Sigmoid colon (tissue), 4 donors: ENCODE measurements around the gene QRFPR.

Source experiments
- EP300 ChIP-seq, 4 donors: sonication (generic); formaldehyde crosslinking; IDR thresholded peaks; one replicate each; pipeline ENCODE4 v1.6.1; 2017; ENCODE audit warnings: antibody characterized with exemption in 4 of 4
- POLR2A ChIP-seq, 2 donors: fragments of 450-650 bp; IDR thresholded peaks; one replicate each; pipeline ENCODE4 v1.6.1; 2016; ENCODE audit warnings: antibody characterized with exemption in 2 of 2, mild to moderate bottlenecking in 2 of 2, moderate library complexity in 2 of 2
- POLR2AphosphoS5 ChIP-seq, 4 donors: sonication (generic); formaldehyde crosslinking; IDR thresholded peaks; one replicate each; pipeline ENCODE4 v1.6.1; 2017; ENCODE audit warnings: antibody characterized with exemption in 4 of 4

DNA sequence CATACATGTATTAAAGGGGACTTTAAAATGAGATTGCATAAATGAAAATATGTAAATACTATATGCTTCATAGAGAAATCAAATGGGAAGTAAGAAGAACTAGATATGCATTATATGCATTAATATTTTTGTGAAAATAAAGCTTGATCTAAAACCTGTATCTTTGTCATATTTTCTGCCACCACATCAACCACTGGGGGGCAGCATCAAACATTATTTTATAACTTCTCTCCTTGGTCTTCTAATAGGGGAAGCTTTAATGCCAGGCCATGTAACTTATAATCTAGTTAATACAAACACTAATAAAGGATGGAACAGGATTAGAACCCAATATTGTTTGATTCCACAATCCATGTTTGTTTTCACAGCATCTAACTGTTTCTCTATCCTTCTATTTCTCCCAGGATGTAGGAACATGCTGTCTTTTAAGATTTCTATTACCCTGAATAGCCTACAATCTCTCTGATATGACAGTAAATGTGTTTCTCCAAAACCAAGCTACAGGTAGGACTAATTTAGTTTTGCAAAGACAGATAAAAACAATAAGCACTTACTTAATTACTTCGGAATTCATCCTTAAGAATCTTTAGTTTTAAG, 10.0 kb downstream of the QRFPR start:
- no peak for TF ChIP-seq POLR2A (IDR thresholded peaks at IDR 0.05)
- no peak for TF ChIP-seq EP300 (IDR thresholded peaks at IDR 0.05)
- no peak for TF ChIP-seq POLR2AphosphoS5 (IDR thresholded peaks at IDR 0.05)
